IMR-90 (cell line): Measurements from ENCODE around the gene RPGRIP1L.

ENCODE experiments used
- CEBPB ChIP-seq: IDR thresholded peaks from 2 replicates; pipeline ENCODE4 v1.6.1; 2012; ENCODE audit warnings: low read depth, low read length, improper control_type of control experiment
- CHD1 ChIP-seq: IDR thresholded peaks from 2 replicates; pipeline ENCODE4 v1.6.1; 2012; ENCODE audit warnings: low read depth, low read length, improper control_type of control experiment
- ELK1 ChIP-seq: fragments of 150-350 bp; IDR thresholded peaks from 2 replicates; pipeline ENCODE4 v1.6.1; 2016; ENCODE audit warnings: low read depth, mild to moderate bottlenecking, low read length, moderate library complexity, borderline replicate concordance
- FOS ChIP-seq: fragments of 150-350 bp; IDR thresholded peaks from 2 replicates; pipeline ENCODE4 v1.6.1; 2016; ENCODE audit warnings: low read depth, low read length
- MAFK ChIP-seq: IDR thresholded peaks from 2 replicates; pipeline ENCODE4 v1.6.1; 2012; ENCODE audit warnings: low read depth, low read length, improper control_type of control experiment
- MAZ ChIP-seq: IDR thresholded peaks from 2 replicates; pipeline ENCODE4 v1.6.1; 2012; ENCODE audit warnings: low read depth, mild to moderate bottlenecking, low read length, improper control_type of control experiment, moderate library complexity, borderline replicate concordance
- NFE2L2 ChIP-seq: fragments of 150-350 bp; IDR thresholded peaks from 2 replicates; pipeline ENCODE4 v1.6.1; 2016; ENCODE audit warnings: low read depth, mild to moderate bottlenecking, low read length
- POLR2A ChIP-seq: IDR thresholded peaks from 2 replicates; pipeline ENCODE4 v1.6.1; 2012; ENCODE audit warnings: mild to moderate bottlenecking, low read depth, low read length
- RAD21 ChIP-seq: IDR thresholded peaks from 2 replicates; pipeline ENCODE4 v1.6.1; 2012; ENCODE audit warnings: low read length, improper control_type of control experiment
- RCOR1 ChIP-seq: IDR thresholded peaks from 2 replicates; pipeline ENCODE4 v1.6.1; 2012; ENCODE audit warnings: mild to moderate bottlenecking, low read length, improper control_type of control experiment; ENCODE audit not compliant: insufficient replicate concordance
- RFX5 ChIP-seq: IDR thresholded peaks from 2 replicates; pipeline ENCODE4 v1.8.0; 2012; ENCODE audit warnings: low read depth, mild to moderate bottlenecking, low read length, moderate library complexity
- SMC3 ChIP-seq: fragments of 150-350 bp; IDR thresholded peaks from 2 replicates; pipeline ENCODE4 v1.6.1; 2016; ENCODE audit warnings: low read depth, mild to moderate bottlenecking, antibody characterized with exemption, low read length, moderate library complexity
- USF2 ChIP-seq: fragments of 150-350 bp; IDR thresholded peaks from 2 replicates; pipeline ENCODE4 v1.6.1; 2017; ENCODE audit warnings: mild to moderate bottlenecking, antibody characterized with exemption, low read length, low read depth
- TF ChIP-seq, protein P1 (sequence below): conservative IDR thresholded peaks from 2 replicates; pipeline ENCODE4 v1.5.1; 2012; ENCODE audit warnings: mild to moderate bottlenecking, low read depth, low read length, improper control_type of control experiment

GRCh38 chr16:53712065-53712464 is 8.4 kb upstream of the RPGRIP1L start:
- TF ChIP-seq, protein P1, sequence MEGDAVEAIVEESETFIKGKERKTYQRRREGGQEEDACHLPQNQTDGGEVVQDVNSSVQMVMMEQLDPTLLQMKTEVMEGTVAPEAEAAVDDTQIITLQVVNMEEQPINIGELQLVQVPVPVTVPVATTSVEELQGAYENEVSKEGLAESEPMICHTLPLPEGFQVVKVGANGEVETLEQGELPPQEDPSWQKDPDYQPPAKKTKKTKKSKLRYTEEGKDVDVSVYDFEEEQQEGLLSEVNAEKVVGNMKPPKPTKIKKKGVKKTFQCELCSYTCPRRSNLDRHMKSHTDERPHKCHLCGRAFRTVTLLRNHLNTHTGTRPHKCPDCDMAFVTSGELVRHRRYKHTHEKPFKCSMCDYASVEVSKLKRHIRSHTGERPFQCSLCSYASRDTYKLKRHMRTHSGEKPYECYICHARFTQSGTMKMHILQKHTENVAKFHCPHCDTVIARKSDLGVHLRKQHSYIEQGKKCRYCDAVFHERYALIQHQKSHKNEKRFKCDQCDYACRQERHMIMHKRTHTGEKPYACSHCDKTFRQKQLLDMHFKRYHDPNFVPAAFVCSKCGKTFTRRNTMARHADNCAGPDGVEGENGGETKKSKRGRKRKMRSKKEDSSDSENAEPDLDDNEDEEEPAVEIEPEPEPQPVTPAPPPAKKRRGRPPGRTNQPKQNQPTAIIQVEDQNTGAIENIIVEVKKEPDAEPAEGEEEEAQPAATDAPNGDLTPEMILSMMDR: no peak
- TF ChIP-seq ELK1: no peak
- TF ChIP-seq POLR2A: no peak
- TF ChIP-seq USF2: no peak
- no peak for TF ChIP-seq RAD21
- no peak for TF ChIP-seq SMC3
- TF ChIP-seq FOS: no peak
- no peak for TF ChIP-seq CEBPB
- TF ChIP-seq MAZ: no peak
- no peak for TF ChIP-seq RFX5
- no peak for TF ChIP-seq RCOR1
- no peak for TF ChIP-seq MAFK
- no peak for TF ChIP-seq NFE2L2
- no peak for TF ChIP-seq CHD1
